Myocyte (in vitro differentiated cells): ENCODE data around the gene NPAS2. TPM values are rescaled to one million over a fixed set of nuclear protein-coding genes. Genes with fewer than 3 reads are reported as not detected.

Source experiments
- DNase-seq: peaks from one replicate; pipeline ENCODE4 v3.0.0-alpha.2; 2012; ENCODE audit warnings: low read depth
- total RNA-seq: library from RNA; depleted of rRNA; stranded (reverse); fragments of >200 nt; gene quantifications from 2 replicates; pipeline ENCODE4 v1.2.3, GENCODE V29; 2014

The NPAS2 gene
- total RNA-seq, 1 donor from 2014 or later = 10.2 TPM

- peak; percentile 66 for DNase-seq
Observed at GRCh38 chr2:101037161-101037755, 217.3 kb downstream of the NPAS2 start.

GRCh38 chr2:101038455-101039255 is 218.7 kb downstream of the NPAS2 start:
- no peak for DNase-seq

- DNase-seq = no peak
Observed at GRCh38 chr2:101040072-101040471, 220.1 kb downstream of the NPAS2 start.

GRCh38 chr2:101040761-101041160 is 220.8 kb downstream of the NPAS2 start:
- DNase-seq = no peak

GRCh38 chr2:101041413-101041812 is 221.5 kb downstream of the NPAS2 start:
- DNase-seq = no peak

GRCh38 chr2:101045330-101045729 is 225.4 kb downstream of the NPAS2 start:
- no peak for DNase-seq

Other genes with a start within 250 kb of the NPAS2 start
- gene RPL31, start 182.2 kb downstream of the NPAS2 start, total RNA-seq = 637 and 797 TPM in 2 replicates